DMS79 treated with DMSO at 0.1 percent for 48 hours (cell line): ENCODE results near the gene DKKL1.
"Not testable (repeated sequence)": the region's sequence is repeated elsewhere in the genome, so short reads cannot be mapped to it uniquely, and the experiment has no call there.

Source experiments
- DNase-seq: peaks from one replicate; lab custom pipeline; 2025; lab: John Stamatoyannopoulos, UW

DKKL1 gene

GRCh38 chr19:49363268-49364082, at the start of gene DKKL1:
Gene DKKL1, plus strand, starts transcription at chr19:49363877. Its CDS starts 122 bp downstream, at chr19:49363999.
- DNase-seq, result peak; percentile 47

DNA sequence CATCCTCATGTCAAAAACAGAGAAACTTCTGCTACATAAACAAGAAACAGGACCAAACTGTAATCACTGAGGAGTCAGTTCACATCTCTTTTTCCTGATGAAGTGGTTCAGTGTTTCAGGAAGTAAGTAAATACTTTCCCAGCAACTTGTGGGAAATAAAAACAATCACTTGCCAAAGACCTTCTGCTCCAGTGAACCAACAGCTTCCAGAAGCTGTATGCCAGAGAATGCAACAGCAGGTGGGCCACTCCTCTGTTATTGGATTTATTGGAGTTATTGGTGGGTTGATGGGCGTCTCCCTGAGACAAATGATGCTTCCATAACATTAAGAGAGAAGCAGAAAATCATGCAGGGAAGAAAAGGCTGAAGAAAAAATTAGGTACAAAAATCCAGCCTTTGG, 48.6 kb upstream of the DKKL1 start:
- no peak for DNase-seq

DNA sequence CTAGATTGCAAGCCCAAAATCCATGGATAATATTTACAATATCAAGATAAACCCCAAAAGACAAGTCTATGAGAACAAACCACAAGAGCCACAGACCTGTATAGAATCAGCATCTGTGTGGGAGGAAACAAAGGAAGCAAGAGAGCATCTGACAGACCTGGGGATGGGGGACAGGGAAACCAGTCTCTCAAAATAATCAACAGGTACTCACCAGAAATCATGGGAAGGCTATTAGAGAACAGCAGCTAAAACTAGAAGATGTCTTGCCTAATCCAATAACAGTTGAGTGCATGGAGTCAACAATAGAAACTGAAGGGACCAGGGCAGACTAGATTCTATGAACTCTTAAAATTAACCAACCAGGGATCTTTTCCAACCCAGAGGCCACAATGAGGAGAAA, 47.4 kb upstream of the DKKL1 start:
- DNase-seq, result no peak

- no peak for DNase-seq
Measured at GRCh38 chr19:49318296-49318695, 45.4 kb upstream of the DKKL1 start.

DNA sequence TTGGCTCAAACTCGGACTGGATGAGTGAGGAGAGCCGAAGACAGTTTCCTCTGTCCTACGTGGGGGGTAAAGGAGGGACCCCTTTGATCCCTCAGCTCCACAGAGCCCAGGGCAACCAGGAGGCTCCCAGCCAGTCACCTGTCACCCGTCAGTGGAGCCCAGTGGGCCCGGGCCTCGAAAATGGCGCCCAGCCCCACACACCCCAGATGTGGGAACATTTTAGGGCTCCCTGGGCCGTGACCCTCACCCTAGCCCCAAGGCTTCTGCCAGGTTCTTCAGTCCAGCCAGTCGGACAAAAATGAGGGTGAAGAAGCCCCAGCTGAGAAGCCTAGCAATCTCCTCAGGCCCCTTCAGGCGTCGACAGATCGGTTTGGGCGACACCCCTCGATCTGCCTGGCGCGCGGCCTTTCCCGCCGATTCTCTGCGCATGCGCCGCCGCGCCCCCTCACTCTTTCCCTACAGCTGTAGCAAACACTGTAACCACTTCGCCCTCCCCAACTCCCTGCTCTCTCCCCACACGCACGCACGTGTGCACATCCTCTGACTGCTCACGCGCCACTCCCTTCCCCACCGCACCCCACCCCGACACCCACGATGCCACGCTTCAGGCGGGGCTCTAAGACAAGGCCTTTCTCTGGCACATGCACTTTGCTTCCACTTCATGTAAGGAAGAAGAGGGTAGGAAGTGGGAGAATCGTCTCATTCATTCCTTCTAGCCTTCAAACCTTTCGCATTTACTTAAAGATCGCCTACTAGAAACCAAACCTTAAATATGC, 38.7 kb upstream of the DKKL1 start, which contains the start of gene SLC6A16:
Gene SLC6A16, minus strand, starts transcription at position 391 of the 776 bp plus-strand sequence. CDS start 13,844 bp downstream, outside the sequence.
- DNase-seq, result no peak

DNA sequence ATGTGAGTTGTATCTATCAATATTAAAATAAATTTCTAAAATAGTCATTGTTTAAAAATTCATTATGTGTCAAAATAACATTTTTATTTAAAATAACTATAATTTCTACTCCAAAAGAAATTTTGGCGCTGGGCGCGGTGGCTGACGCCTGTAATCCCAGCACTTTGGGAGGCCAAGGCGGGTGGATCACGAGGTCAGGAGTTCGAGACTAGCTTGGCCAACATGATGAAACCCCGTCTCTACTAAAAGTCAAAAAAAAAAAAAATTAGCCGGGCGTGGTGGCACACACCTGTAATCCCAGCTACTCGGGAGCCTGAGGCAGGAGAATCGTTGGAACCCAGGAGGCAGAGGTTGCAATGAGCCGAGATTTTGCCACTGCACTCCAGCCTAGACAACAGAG, 37.9 kb upstream of the DKKL1 start:
- not testable (repeated sequence) for DNase-seq

- DNase-seq, result no peak
Measured at GRCh38 chr19:49326165-49326704, 37.4 kb upstream of the DKKL1 start.

DNA sequence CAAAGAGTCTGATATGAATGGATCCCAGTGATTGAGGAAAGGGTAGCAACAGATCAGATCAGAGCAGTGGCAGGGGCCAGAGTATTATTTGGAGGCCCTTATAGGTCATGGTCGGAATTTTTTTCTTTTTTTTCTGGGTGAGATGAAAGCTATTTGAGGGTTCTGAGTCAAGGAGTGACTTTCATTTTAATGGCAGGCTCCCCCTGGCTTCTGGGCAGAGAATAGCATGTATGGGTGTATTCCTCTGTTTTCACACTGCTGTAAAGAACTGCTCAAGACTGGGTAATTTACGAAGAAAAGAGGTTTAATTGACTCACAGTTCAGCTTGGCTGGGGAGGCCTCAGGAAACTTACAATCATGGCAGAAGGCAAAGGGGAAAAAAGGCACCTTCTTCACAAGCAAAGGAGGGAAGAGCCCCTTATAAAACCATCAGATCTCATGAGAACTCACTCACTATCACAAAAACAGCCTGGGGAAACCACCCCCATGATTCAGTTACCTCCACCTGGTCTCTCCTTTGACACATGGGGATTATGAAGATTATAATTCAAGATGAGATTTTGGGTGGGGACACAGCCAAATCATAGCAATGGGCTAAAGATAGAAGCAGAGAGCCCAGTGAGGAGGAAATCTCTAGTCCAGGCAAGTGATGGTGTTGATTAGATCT, 35.7 kb upstream of the DKKL1 start:
- no peak for DNase-seq

DNA sequence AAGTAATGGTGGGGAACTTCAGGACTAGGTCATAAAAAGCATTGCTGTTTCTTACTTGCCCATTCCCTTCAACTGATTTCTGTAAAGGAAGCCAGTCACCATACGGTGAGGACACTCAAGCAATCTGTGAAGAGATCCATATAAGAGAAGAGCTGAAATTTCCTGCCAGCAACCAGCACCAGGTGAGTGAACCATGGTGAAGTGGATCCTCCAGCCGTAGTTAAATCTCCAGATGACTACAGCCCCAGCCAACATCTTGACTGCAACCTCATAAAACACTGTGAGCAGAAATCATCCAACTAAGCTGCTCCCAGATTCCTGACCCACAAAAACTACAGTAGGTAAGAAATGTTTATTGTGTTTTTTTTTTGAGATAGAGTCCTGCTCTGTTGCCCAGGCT, 34.9 kb upstream of the DKKL1 start:
- DNase-seq, result peak; percentile 92

- DNase-seq, result not testable (repeated sequence)
Measured at GRCh38 chr19:49331187-49331586, 32.5 kb upstream of the DKKL1 start.

- DNase-seq, result no peak
Measured at GRCh38 chr19:49331616-49332055, 32.0 kb upstream of the DKKL1 start.

- not testable (repeated sequence) for DNase-seq
Measured at GRCh38 chr19:49332691-49333417, 30.8 kb upstream of the DKKL1 start.

GRCh38 chr19:49333418-49333805, 30.3 kb upstream of the DKKL1 start:
- DNase-seq, result no peak

GRCh38 chr19:49333811-49334288, 29.8 kb upstream of the DKKL1 start:
- no peak for DNase-seq

GRCh38 chr19:49335071-49335783, 28.4 kb upstream of the DKKL1 start, which contains the start of gene CD37:
Gene CD37, plus strand, starts transcription at chr19:49335406. Its CDS starts 135 bp downstream, at chr19:49335541.
- no peak for DNase-seq

DNA sequence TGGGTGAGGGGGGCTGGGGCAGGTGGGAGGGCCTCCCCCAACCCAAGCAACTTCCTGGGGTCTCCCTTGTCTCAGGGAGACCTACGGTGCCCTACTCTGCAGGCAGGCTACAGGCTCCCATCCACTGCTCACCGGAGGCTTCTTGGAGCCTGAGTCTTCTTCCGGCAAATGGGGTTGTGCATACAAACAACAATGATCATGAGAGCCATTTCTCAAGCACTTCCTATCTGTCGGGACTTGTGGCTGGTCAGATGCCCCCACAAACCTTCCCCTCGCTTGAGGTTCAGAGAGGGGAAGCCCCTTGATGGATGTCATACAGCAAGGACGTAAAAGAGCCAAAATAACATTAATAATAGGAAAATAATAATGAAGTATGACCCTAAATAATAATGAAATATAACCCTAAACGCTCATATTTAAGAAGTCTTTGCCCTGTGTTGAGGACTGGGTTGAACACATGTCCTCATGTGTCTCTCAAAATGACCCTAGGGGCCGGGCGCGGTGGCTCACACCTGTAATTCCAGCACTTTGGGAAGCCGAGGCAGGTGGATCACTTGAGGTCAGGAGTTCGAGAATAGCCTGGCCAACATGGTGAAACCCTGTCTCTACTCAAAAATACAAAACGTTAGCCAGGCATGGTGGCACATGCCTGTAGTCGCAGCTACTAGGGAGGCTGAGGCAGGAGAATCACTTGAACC, 27.7 kb upstream of the DKKL1 start:
- no peak for DNase-seq

- no peak for DNase-seq
Measured at GRCh38 chr19:49336482-49337266, 27.0 kb upstream of the DKKL1 start.

DNA sequence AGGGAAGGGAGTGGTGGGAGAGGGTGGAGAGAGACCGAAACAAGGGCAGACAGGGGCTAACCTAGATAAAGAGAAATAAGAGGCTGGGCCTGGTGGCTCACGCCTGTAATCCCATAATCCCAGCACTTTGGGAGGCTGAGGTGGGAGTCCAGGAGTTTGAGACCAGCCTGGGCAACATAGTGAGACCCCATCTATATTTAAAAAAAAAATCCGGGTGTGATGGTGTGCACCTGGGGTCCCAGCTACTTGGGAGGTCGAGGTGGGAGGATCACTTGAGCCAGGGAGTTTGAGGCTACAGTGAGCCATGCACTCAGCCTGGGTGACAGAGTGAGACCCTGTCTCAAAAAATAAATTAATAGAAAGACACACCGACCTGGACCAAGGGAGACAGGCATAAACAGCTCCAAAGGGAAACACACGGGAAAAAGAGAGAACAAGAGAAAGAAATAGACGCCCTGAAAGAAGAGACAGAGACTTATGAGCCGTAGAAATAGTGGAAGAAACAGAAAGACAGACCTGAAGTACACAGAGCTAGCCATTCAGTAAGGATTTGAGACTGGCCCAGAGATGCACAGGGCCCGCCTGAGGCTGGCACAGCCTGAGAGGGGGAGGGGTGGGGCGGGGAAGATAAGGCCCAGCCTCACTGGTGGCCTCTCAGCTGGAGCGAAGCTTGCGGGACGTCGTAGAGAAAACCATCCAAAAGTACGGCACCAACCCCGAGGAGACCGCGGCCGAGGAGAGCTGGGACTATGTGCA, 26.2 kb upstream of the DKKL1 start:
- DNase-seq, result no peak
